Fibroblast of mammary gland (primary cell): ENCODE data around the gene CDK5RAP3.

Source experiments
- DNase-seq: peaks from one replicate; pipeline ENCODE4 v3.0.0-alpha.2; 2010; ENCODE audit warnings: low read depth
- H3K4me3 ChIP-seq: 2 replicates; pipeline ENCODE4 v1.5.1; 2011; ENCODE audit warnings: low read depth, mild to moderate bottlenecking, low read length, moderate library complexity; ENCODE audit not compliant: control insufficient read depth
- TF ChIP-seq, protein P1 (sequence below): conservative IDR thresholded peaks from 2 replicates; pipeline ENCODE4 v1.5.1; 2011; ENCODE audit warnings: low read depth, low read length, inconsistent platforms; ENCODE audit not compliant: control insufficient read depth, insufficient read depth

The CDK5RAP3 gene

DNA sequence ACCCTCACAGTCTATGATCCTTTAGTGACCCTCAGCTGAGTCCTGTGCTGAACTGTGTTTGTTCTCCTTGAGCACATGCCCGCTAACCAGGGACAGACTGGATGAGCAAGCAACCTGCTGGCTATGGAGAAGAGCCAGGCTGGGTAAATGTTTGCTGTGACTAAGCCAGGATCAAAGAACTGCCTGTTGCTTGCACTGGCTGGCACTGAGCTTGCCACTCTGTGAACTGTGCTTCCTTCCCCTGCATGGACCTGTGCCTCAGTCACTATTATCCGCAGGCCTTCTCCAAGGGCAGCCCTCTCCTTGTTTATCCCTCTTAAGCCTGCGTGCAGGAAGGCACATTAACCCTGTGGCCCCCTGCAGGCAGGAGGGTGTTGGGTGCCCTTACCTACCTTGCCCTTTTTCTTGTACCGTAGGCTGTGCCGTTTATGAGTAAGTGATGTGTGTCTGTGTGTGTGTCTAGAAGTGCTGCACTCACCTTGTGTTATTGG is 22.2 kb upstream of the CDK5RAP3 start:
- H3K4me3 ChIP-seq = no peak overlapping the region
- no peak for DNase-seq
- TF ChIP-seq, protein P1, sequence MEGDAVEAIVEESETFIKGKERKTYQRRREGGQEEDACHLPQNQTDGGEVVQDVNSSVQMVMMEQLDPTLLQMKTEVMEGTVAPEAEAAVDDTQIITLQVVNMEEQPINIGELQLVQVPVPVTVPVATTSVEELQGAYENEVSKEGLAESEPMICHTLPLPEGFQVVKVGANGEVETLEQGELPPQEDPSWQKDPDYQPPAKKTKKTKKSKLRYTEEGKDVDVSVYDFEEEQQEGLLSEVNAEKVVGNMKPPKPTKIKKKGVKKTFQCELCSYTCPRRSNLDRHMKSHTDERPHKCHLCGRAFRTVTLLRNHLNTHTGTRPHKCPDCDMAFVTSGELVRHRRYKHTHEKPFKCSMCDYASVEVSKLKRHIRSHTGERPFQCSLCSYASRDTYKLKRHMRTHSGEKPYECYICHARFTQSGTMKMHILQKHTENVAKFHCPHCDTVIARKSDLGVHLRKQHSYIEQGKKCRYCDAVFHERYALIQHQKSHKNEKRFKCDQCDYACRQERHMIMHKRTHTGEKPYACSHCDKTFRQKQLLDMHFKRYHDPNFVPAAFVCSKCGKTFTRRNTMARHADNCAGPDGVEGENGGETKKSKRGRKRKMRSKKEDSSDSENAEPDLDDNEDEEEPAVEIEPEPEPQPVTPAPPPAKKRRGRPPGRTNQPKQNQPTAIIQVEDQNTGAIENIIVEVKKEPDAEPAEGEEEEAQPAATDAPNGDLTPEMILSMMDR = no peak

DNA sequence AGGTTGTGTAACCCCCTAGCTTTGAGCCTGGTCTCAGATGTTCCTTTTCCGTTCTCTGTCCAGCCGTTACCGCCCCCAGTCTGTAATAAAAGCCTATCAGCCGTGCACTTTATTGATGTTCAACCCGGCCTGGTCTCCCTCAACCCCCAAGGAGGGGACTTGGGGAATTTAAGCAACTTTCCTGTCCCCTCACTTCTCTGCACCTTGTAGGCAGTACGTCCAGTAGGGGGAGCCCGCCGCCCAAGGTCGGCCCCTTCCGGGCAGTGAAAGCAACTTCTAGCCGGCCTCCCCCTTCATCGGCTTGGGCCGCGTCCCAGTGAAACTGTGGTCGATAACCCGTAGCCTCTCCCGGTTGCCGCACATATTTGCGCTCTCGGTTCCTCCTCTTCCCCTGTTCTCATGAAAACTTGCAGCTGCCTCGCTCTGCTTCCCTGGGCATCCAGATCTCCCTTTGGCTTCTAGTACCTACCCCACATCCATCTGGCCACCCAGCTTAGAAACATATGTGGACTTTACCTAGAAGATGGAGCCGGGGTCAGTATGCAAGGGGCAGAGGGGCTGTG is 21.6 kb upstream of the CDK5RAP3 start:
- TF ChIP-seq, protein P1 = peak; percentile 86
- peak overlapping the region; percentile 29 for H3K4me3 ChIP-seq
- DNase-seq = peak; percentile 76

DNA sequence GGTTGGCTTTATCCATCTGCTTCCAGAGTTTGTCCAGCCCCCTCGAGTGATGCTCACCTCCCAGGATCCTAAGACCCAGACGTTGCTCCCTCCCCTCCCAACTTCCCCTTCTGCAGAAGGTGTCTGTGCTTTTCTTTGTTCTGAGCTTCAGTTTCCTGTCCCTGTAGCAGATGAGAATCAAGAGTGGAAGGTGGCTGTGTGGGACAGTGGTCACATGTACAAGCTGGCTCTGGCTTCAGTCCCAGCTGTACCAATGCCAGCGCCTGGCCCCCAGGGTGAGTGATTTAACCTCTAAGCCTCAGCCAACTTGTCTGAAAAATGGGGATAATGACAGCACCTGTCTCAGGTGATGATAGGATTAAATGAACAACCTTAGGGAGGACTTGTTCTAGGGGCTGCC is 21.0 kb upstream of the CDK5RAP3 start:
- no peak overlapping the region for H3K4me3 ChIP-seq
- TF ChIP-seq, protein P1 = no peak
- no peak for DNase-seq

DNA sequence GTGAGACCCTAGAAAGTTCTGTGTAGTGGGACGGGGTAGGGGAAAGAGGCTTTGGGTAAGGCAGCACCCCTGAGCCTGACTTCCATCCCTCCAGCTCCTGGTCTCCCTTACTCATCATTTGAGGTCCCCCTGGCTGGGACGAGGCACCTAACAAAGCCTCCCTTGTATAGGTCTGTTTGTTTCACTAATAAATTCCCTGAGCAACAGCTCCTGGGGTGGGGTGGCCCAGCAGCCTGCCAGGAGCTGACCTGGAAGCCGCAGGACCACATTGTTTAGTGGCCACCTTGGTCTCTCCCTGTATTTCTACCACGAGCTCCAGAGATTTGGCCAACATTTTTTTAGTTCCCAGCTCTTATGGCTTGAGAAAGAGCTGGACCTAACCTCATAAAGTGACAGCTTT is 20.5 kb upstream of the CDK5RAP3 start:
- no peak overlapping the region for H3K4me3 ChIP-seq
- no peak for DNase-seq
- TF ChIP-seq, protein P1 = no peak

- no peak for DNase-seq
- TF ChIP-seq, protein P1 = no peak
- no peak overlapping the region for H3K4me3 ChIP-seq
Observed at GRCh38 chr17:47952171-47953021, 18.5 kb upstream of the CDK5RAP3 start.

DNA sequence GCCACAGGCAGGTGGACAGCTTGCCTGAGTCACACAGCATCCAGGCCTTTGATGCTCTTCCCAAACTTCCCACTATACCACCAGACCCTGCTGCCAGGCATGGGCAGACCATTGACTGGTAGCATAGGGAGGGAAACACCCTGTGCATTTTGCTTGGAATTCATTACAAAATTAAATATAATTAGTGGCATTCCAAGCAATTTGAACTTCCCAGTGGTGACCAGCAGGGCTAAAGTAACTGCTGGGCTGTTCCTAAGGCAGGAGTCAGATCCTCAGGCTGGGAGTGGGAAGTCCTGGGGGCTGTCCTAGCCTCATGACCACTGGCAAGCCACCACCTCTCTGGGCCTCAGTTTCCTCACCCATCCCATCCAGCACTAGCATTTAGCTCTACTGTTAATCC is 17.0 kb upstream of the CDK5RAP3 start:
- H3K4me3 ChIP-seq = no peak overlapping the region
- TF ChIP-seq, protein P1 = no peak

More for the DNA sequence above, 17.0 kb upstream of the CDK5RAP3 start:
- no peak for DNase-seq
